GM12872 (cell line): ENCODE data around the gene NCBP3.

Experiments
- CTCF ChIP-seq: IDR thresholded peaks from 3 replicates; pipeline ENCODE4 v1.5.1; 2011; ENCODE audit warnings: low read depth, mild to moderate bottlenecking, low read length, moderate library complexity; ENCODE audit not compliant: insufficient read depth

The NCBP3 gene

GRCh38 chr17:3814361-3814760, 31.7 kb downstream of the NCBP3 start:
- TF ChIP-seq CTCF = no peak

- TF ChIP-seq CTCF = no peak
Observed at GRCh38 chr17:3813171-3813570, 32.9 kb downstream of the NCBP3 start.

GRCh38 chr17:3812771-3813170, 33.3 kb downstream of the NCBP3 start:
- TF ChIP-seq CTCF = no peak

GRCh38 chr17:3812284-3812683, 33.8 kb downstream of the NCBP3 start:
- TF ChIP-seq CTCF = no peak

GRCh38 chr17:3810019-3810418, 36.0 kb downstream of the NCBP3 start:
- TF ChIP-seq CTCF = no peak

GRCh38 chr17:3809135-3809534, 36.9 kb downstream of the NCBP3 start:
- TF ChIP-seq CTCF = no peak

- no peak for TF ChIP-seq CTCF
Observed at GRCh38 chr17:3808701-3809100, 37.3 kb downstream of the NCBP3 start.

- TF ChIP-seq CTCF = no peak
Observed at GRCh38 chr17:3805581-3805980, 40.5 kb downstream of the NCBP3 start.
